Measurements from ENCODE around the gene BAIAP2.

DNA sequence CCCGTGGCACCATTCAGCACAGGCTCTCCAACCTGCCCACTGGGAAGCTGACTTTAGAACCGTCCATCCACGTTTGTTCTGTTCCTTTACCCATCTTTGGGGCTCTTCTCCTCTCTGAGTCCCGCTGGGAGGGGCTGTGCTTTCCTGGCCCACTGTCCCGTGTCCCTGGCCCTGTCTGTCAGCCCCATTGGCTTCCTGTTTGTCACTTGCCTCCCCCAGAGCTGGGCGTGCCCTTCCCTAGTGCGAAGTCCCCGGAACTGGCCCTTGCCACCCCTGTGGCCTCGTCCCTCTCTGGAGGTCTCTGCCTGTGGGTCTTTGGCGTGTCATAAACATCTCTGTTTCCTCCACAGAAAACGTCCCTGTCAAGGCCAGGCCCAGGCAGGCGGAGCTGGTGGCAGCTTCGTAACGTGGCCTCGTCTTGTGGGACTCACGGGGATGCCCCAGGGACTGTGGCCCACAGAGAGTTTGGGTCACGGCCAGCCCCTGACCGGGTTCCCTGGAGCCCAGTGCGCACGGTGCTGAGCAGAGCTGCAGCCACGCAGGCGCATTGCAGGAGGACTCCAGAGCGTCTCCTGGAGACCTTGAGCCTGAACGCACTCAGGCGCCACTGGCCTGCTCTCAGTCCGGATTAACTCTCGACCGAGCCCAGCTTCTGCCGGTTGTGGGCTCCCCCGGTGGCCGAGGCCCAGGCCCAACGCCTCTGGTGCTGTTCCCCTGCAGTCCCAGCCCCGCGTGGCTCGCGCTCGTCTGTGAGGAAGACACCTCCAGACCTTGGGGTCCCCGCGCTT is 36.0 kb upstream of the BAIAP2 start:
- TF ChIP-seq, protein P1, sequence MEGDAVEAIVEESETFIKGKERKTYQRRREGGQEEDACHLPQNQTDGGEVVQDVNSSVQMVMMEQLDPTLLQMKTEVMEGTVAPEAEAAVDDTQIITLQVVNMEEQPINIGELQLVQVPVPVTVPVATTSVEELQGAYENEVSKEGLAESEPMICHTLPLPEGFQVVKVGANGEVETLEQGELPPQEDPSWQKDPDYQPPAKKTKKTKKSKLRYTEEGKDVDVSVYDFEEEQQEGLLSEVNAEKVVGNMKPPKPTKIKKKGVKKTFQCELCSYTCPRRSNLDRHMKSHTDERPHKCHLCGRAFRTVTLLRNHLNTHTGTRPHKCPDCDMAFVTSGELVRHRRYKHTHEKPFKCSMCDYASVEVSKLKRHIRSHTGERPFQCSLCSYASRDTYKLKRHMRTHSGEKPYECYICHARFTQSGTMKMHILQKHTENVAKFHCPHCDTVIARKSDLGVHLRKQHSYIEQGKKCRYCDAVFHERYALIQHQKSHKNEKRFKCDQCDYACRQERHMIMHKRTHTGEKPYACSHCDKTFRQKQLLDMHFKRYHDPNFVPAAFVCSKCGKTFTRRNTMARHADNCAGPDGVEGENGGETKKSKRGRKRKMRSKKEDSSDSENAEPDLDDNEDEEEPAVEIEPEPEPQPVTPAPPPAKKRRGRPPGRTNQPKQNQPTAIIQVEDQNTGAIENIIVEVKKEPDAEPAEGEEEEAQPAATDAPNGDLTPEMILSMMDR (IDR thresholded peaks at IDR 0.05; ENCODE audit: insufficient read depth, low read depth, low read length): no peak
- TF ChIP-seq EZH2 (IDR thresholded peaks at IDR 0.05; ENCODE audit: insufficient read depth, low read length): no peak
